Measurements from ENCODE around the gene CEACAM4. TPM values are rescaled to one million over a fixed set of nuclear protein-coding genes. Genes with fewer than 3 reads are reported as not detected.
A peak's percentile ranks its signal among the peaks of the same experiment; 100 is the strongest.

Gene CEACAM4
- total and polyA plus RNA-seq, 7 experiments from 2014 or later = 0.60 to 1.5 (median 1.1) TPM; not detected in 4

GRCh38 chr19:41637484-41637883 is 10.6 kb upstream of the CEACAM4 start:
- Mint-ChIP-seq H3K4me3 (peak overlapping the region in 1 of 10 donors; percentile 83), H3K4me1 (peaks cover 0 to 44% (median 36%) of the 10 kb centered on the region in 7 donors), H3K27me3 (peaks cover 15 to 33% (median 23%) of the 10 kb centered on the region in 5 donors), H3K9me3 (peaks cover 0 to 39% (median 21%) of the 10 kb centered on the region in 11 donors), H3K27ac (peak overlapping the region in 7 of 9 donors; percentile 42 to 97 (median 92)), H3K36me3 (peaks cover 0 to 27% (median 10%) of the 10 kb centered on the region in 5 donors)
- H3K9me3 ChIP-seq (ENCODE audit: control insufficient read depth in 2 of 3, low read length in 3 of 3) = peaks cover 0 to 4% (median 0%) of the 10 kb centered on the region in 3 experiments
- ATAC-seq (peak; percentile 68), DNase-seq (no peak)
- no peak overlapping the region for H3K27ac ChIP-seq (ENCODE audit: low read depth, low read length)
- H3K36me3 ChIP-seq (ENCODE audit: control insufficient read depth in 2 of 3, insufficient read depth in 3 of 3, low read length in 3 of 3) = no peaks in the 10 kb centered on the region
- H3K4me1 ChIP-seq (ENCODE audit: control insufficient read depth in 2 of 2, insufficient read depth in 2 of 2, low read length in 2 of 2) = peaks cover 0 to 29% of the 10 kb centered on the region in 2 donors
- POLR2A ChIA-PET = interaction anchor here (1.9 kb wide), 1 partner anchor 29 kb away, joined by 4 read pairs; no protein-coding TSS in a partner anchor
- intact Hi-C loops (cut with micrococcal nuclease) = no loop called here
- CTCF ChIA-PET = no interaction called here
- no peak overlapping the region for H3K4me3 ChIP-seq (ENCODE audit: low read length)
- no peaks in the 10 kb centered on the region for H3K27me3 ChIP-seq (ENCODE audit: control insufficient read depth in 2 of 2, insufficient read depth in 2 of 2, low read length in 2 of 2)

- H3K4me1 Mint-ChIP-seq = peaks cover 0 to 5% (median 0%) of the 10 kb centered on the region in 7 donors
- Histone ChIP-seq H3K27ac (ENCODE audit: low read depth, low read length) (no peak overlapping the region), H3K27me3 (ENCODE audit: control insufficient read depth in 2 of 2, insufficient read depth in 2 of 2, low read length in 2 of 2) (no peaks in the 10 kb centered on the region), H3K4me1 (ENCODE audit: control insufficient read depth in 2 of 2, insufficient read depth in 2 of 2, low read length in 2 of 2) (no peaks in the 10 kb centered on the region), H3K36me3 (ENCODE audit: control insufficient read depth in 2 of 3, insufficient read depth in 3 of 3, low read length in 3 of 3) (no peaks in the 10 kb centered on the region), H3K9me3 (ENCODE audit: control insufficient read depth in 2 of 3, low read length in 3 of 3) (peaks cover 0 to 9% (median 0%) of the 10 kb centered on the region in 3 experiments), H3K4me3 (ENCODE audit: low read length) (no peak overlapping the region)
- H3K27ac Mint-ChIP-seq = no peak overlapping the region
- DNase-seq (no peak), ATAC-seq (no peak)
- no peak overlapping the region for H3K4me3 Mint-ChIP-seq
- intact Hi-C loops (cut with micrococcal nuclease) = no loop called here
- peaks cover 0 to 6% (median 3%) of the 10 kb centered on the region in 5 donors for H3K36me3 Mint-ChIP-seq
- H3K9me3 Mint-ChIP-seq = peaks cover 3 to 36% (median 8%) of the 10 kb centered on the region in 11 donors
- peaks cover 11 to 25% (median 23%) of the 10 kb centered on the region in 5 donors for H3K27me3 Mint-ChIP-seq
- ChIA-PET POLR2A (no interaction called here), CTCF (interaction anchor here (0.6 kb wide), 1 partner anchor 13 kb away, joined by 3 read pairs; no protein-coding TSS in a partner anchor)
These were observed 1.2 kb upstream of the CEACAM4 start for GRCh38 chr19:41627966-41628675.

- intact Hi-C loops (cut with micrococcal nuclease) = no loop called here
- peaks cover 0 to 11% (median 0%) of the 10 kb centered on the region in 7 donors for H3K4me1 Mint-ChIP-seq
- DNase-seq (no peak), ATAC-seq (no peak)
- H3K4me3 Mint-ChIP-seq = no peak overlapping the region
- Histone ChIP-seq H3K27ac (ENCODE audit: low read depth, low read length) (no peak overlapping the region), H3K27me3 (ENCODE audit: control insufficient read depth in 2 of 2, insufficient read depth in 2 of 2, low read length in 2 of 2) (no peaks in the 10 kb centered on the region), H3K36me3 (ENCODE audit: control insufficient read depth in 2 of 3, insufficient read depth in 3 of 3, low read length in 3 of 3) (no peaks in the 10 kb centered on the region), H3K9me3 (ENCODE audit: control insufficient read depth in 2 of 3, low read length in 3 of 3) (peaks cover 0 to 9% (median 0%) of the 10 kb centered on the region in 3 experiments), H3K4me3 (ENCODE audit: low read length) (no peak overlapping the region), H3K4me1 (ENCODE audit: control insufficient read depth in 2 of 2, insufficient read depth in 2 of 2, low read length in 2 of 2) (no peaks in the 10 kb centered on the region)
- peaks cover 0 to 3% (median 1%) of the 10 kb centered on the region in 5 donors for H3K36me3 Mint-ChIP-seq
- peak overlapping the region in 2 of 9 donors; percentile 12 to 50 for H3K27ac Mint-ChIP-seq
- peaks cover 3 to 21% (median 7%) of the 10 kb centered on the region in 11 donors for H3K9me3 Mint-ChIP-seq
- ChIA-PET POLR2A (no interaction called here), CTCF (interaction anchor here (0.8 kb wide), 1 partner anchor 15 kb away, joined by 7 read pairs; no protein-coding TSS in a partner anchor)
- H3K27me3 Mint-ChIP-seq = peaks cover 7 to 25% (median 19%) of the 10 kb centered on the region in 5 donors
These were observed 596 bp downstream of the CEACAM4 start for GRCh38 chr19:41626278-41626677.

GRCh38 chr19:41624937-41625336 is 1.9 kb downstream of the CEACAM4 start:
- Histone ChIP-seq H3K27me3 (ENCODE audit: control insufficient read depth in 2 of 2, insufficient read depth in 2 of 2, low read length in 2 of 2) (no peaks in the 10 kb centered on the region), H3K4me1 (ENCODE audit: control insufficient read depth in 2 of 2, insufficient read depth in 2 of 2, low read length in 2 of 2) (no peaks in the 10 kb centered on the region), H3K9me3 (ENCODE audit: control insufficient read depth in 2 of 3, low read length in 3 of 3) (peaks cover 0 to under 1% (median 0%) of the 10 kb centered on the region in 3 experiments), H3K36me3 (ENCODE audit: control insufficient read depth in 2 of 3, insufficient read depth in 3 of 3, low read length in 3 of 3) (no peaks in the 10 kb centered on the region), H3K4me3 (ENCODE audit: low read length) (no peak overlapping the region), H3K27ac (ENCODE audit: low read depth, low read length) (no peak overlapping the region)
- ATAC-seq (no peak), DNase-seq (no peak)
- Mint-ChIP-seq H3K4me1 (peaks cover 0 to 11% (median 0%) of the 10 kb centered on the region in 7 donors), H3K27me3 (peaks cover 7 to 24% (median 18%) of the 10 kb centered on the region in 5 donors), H3K27ac (peak overlapping the region in 1 of 9 donors; percentile 41), H3K4me3 (no peak overlapping the region), H3K36me3 (no peaks in the 10 kb centered on the region), H3K9me3 (peaks cover 0 to 8% (median 1%) of the 10 kb centered on the region in 11 donors)
- POLR2A ChIA-PET = no interaction called here
- intact Hi-C loops (cut with micrococcal nuclease) = no loop called here
- CTCF ChIA-PET = no interaction called here

- Mint-ChIP-seq H3K4me1 (peaks cover 0 to 11% (median 0%) of the 10 kb centered on the region in 7 donors), H3K36me3 (no peaks in the 10 kb centered on the region), H3K27ac (no peak overlapping the region), H3K4me3 (no peak overlapping the region), H3K9me3 (peaks cover 0 to 3% (median 0%) of the 10 kb centered on the region in 11 donors), H3K27me3 (peaks cover 7 to 24% (median 16%) of the 10 kb centered on the region in 5 donors)
- Histone ChIP-seq H3K36me3 (ENCODE audit: control insufficient read depth in 2 of 3, insufficient read depth in 3 of 3, low read length in 3 of 3) (no peaks in the 10 kb centered on the region), H3K9me3 (ENCODE audit: control insufficient read depth in 2 of 3, low read length in 3 of 3) (no peaks in the 10 kb centered on the region), H3K4me3 (ENCODE audit: low read length) (no peak overlapping the region), H3K27ac (ENCODE audit: low read depth, low read length) (no peak overlapping the region), H3K4me1 (ENCODE audit: control insufficient read depth in 2 of 2, insufficient read depth in 2 of 2, low read length in 2 of 2) (no peaks in the 10 kb centered on the region), H3K27me3 (ENCODE audit: control insufficient read depth in 2 of 2, insufficient read depth in 2 of 2, low read length in 2 of 2) (no peaks in the 10 kb centered on the region)
- ChIA-PET CTCF (no interaction called here), POLR2A (interaction anchor here (0.6 kb wide), 1 partner anchor 417 kb away, joined by 3 read pairs; no protein-coding TSS in a partner anchor)
- no peak for DNase-seq
- no peak for ATAC-seq
- intact Hi-C loops (cut with micrococcal nuclease) = no loop called here
These were observed 2.4 kb downstream of the CEACAM4 start for GRCh38 chr19:41624515-41624914.

GRCh38 chr19:41623360-41623759 is 3.5 kb downstream of the CEACAM4 start:
- H3K27ac ChIP-seq (ENCODE audit: low read depth, low read length) = no peak overlapping the region
- no peak for DNase-seq
- peak overlapping the region in 1 of 10 donors; percentile 16 for H3K4me3 Mint-ChIP-seq
- peak overlapping the region in 1 of 9 donors; percentile 12 for H3K27ac Mint-ChIP-seq
- POLR2A ChIA-PET = no interaction called here
- H3K9me3 Mint-ChIP-seq = no peaks in the 10 kb centered on the region
- peaks cover 0 to 11% (median 0%) of the 10 kb centered on the region in 7 donors for H3K4me1 Mint-ChIP-seq
- H3K27me3 Mint-ChIP-seq = peaks cover 7 to 19% (median 13%) of the 10 kb centered on the region in 5 donors
- intact Hi-C loops (cut with micrococcal nuclease) = no loop called here
- CTCF ChIA-PET = no interaction called here
- no peak for ATAC-seq
- H3K9me3 ChIP-seq (ENCODE audit: control insufficient read depth in 2 of 3, low read length in 3 of 3) = no peaks in the 10 kb centered on the region
- H3K4me1 ChIP-seq (ENCODE audit: control insufficient read depth in 2 of 2, insufficient read depth in 2 of 2, low read length in 2 of 2) = no peaks in the 10 kb centered on the region
- no peak overlapping the region for H3K4me3 ChIP-seq (ENCODE audit: low read length)
- no peaks in the 10 kb centered on the region for H3K36me3 ChIP-seq (ENCODE audit: control insufficient read depth in 2 of 3, insufficient read depth in 3 of 3, low read length in 3 of 3)
- no peaks in the 10 kb centered on the region for H3K27me3 ChIP-seq (ENCODE audit: control insufficient read depth in 2 of 2, insufficient read depth in 2 of 2, low read length in 2 of 2)
- H3K36me3 Mint-ChIP-seq = no peaks in the 10 kb centered on the region
